Ishikawa (cell line): ENCODE results near the gene BAZ1A.

Experiments used
- CEBPB ChIP-seq: IDR thresholded peaks from 2 replicates; pipeline ENCODE4 v1.6.1; 2012
- CREB1 ChIP-seq: IDR thresholded peaks from 2 replicates; pipeline ENCODE4 v1.6.1; 2012; ENCODE audit warnings: low read depth
- EGR1 ChIP-seq: IDR thresholded peaks from 2 replicates; pipeline ENCODE4 v1.6.1; 2012
- EP300 ChIP-seq: IDR thresholded peaks from 2 replicates; pipeline ENCODE4 v1.6.1; 2012; ENCODE audit warnings: borderline replicate concordance
- FOXM1 ChIP-seq: IDR thresholded peaks from 2 replicates; pipeline ENCODE4 v1.6.1; 2012; ENCODE audit warnings: low read depth, borderline replicate concordance
- MAX ChIP-seq: IDR thresholded peaks from 2 replicates; pipeline ENCODE4 v1.6.1; 2012
- RAD21 ChIP-seq: IDR thresholded peaks from 2 replicates; pipeline ENCODE4 v1.6.1; 2012; ENCODE audit warnings: low read depth
- REST ChIP-seq: IDR thresholded peaks from 2 replicates; pipeline ENCODE4 v1.6.1; 2012; ENCODE audit warnings: low read depth, mild to moderate bottlenecking
- TAF1 ChIP-seq: IDR thresholded peaks from 2 replicates; pipeline ENCODE4 v1.6.1; 2012; ENCODE audit warnings: low read depth, mild to moderate bottlenecking
- TCF12 ChIP-seq: IDR thresholded peaks from 2 replicates; pipeline ENCODE4 v1.6.1; 2012; ENCODE audit warnings: low read depth
- TEAD4 ChIP-seq: IDR thresholded peaks from 2 replicates; pipeline ENCODE4 v1.6.1; 2012
- USF1 ChIP-seq: IDR thresholded peaks from 2 replicates; pipeline ENCODE4 v1.6.1; 2012
- ZBTB7A ChIP-seq: IDR thresholded peaks from 2 replicates; pipeline ENCODE4 v1.6.1; 2012; ENCODE audit warnings: low read depth

GRCh38 chr14:34755215-34755614 is 119.9 kb downstream of the BAZ1A start:
- no peak for TF ChIP-seq CREB1
- no peak for TF ChIP-seq USF1
- no peak for TF ChIP-seq EP300
- no peak for TF ChIP-seq EGR1
- no peak for TF ChIP-seq TAF1
- TF ChIP-seq RAD21, result no peak
- TF ChIP-seq REST, result no peak
- no peak for TF ChIP-seq CEBPB
- TF ChIP-seq FOXM1, result no peak
- no peak for TF ChIP-seq TCF12
- no peak for TF ChIP-seq MAX
- TF ChIP-seq ZBTB7A, result no peak
- TF ChIP-seq TEAD4, result no peak
